Measurements from ENCODE around the gene YAF2.

DNA sequence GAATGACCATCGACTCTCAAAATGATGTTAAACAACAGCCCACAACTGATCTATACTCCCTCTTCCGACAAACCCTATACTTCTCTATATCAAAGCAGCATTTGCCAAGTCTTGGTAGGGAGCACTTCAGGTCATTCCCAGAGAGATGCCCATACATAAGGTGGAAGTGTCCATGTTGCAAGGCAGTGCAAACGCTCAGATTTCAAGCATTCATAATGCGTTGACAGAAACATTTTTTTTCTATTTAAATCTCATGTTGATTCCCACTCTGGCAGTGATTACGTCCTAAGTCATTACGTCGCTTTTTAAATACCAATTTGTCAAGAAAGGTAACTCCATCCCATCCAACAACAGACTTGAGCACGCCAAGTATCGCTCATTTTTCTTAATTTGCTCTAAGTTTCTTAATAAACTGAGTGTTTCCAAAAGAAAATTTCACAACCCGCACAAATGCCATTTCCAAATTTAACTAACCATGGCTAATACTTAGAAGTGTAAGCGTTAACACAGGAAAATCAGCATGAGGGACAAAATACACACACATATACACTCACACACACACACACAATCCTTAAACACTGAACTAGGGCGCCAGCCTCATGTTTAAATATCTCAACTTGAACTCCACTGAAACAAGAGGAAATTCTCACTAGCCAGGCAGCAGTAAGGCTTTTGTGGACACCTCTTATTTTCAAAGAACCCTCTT lies 94.4 kb downstream of the YAF2 start:
- TF ChIP-seq POLR2A (IDR thresholded peaks at IDR 0.05) (no peak), POLR2AphosphoS5 (IDR thresholded peaks at IDR 0.05) (no peak), EP300 (IDR thresholded peaks at IDR 0.05) (no peak)
- TF ChIP-seq, protein P1, sequence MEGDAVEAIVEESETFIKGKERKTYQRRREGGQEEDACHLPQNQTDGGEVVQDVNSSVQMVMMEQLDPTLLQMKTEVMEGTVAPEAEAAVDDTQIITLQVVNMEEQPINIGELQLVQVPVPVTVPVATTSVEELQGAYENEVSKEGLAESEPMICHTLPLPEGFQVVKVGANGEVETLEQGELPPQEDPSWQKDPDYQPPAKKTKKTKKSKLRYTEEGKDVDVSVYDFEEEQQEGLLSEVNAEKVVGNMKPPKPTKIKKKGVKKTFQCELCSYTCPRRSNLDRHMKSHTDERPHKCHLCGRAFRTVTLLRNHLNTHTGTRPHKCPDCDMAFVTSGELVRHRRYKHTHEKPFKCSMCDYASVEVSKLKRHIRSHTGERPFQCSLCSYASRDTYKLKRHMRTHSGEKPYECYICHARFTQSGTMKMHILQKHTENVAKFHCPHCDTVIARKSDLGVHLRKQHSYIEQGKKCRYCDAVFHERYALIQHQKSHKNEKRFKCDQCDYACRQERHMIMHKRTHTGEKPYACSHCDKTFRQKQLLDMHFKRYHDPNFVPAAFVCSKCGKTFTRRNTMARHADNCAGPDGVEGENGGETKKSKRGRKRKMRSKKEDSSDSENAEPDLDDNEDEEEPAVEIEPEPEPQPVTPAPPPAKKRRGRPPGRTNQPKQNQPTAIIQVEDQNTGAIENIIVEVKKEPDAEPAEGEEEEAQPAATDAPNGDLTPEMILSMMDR (IDR thresholded peaks at IDR 0.05) = no peak

All from suprapubic skin (tissue), 4 donors.